Kidney glomerular epithelial cell (primary cell): ENCODE measurements around the gene USP3.
A peak's percentile ranks its signal among the peaks of the same experiment; 100 is the strongest.
"Not testable (repeated sequence)": the region's sequence is repeated elsewhere in the genome, so short reads cannot be mapped to it uniquely, and the experiment has no call there.

Experiments
- DNase-seq: peaks from one replicate; lab custom pipeline; 2025; lab: John Stamatoyannopoulos, UW

The USP3 gene

GRCh38 chr15:63610209-63610841 is 105.9 kb downstream of the USP3 start:
- peak; percentile 74 for DNase-seq

- no peak for DNase-seq
These were observed 106.8 kb downstream of the USP3 start for GRCh38 chr15:63611177-63611576.

GRCh38 chr15:63612300-63612699 is 107.9 kb downstream of the USP3 start:
- DNase-seq: no peak

- DNase-seq: peak; percentile 47
These were observed 111.5 kb downstream of the USP3 start for GRCh38 chr15:63615935-63616334.

GRCh38 chr15:63617147-63617546 is 112.8 kb downstream of the USP3 start:
- DNase-seq: not testable (repeated sequence)

- DNase-seq: not testable (repeated sequence)
These were observed 113.2 kb downstream of the USP3 start for GRCh38 chr15:63617627-63618026.

- not testable (repeated sequence) for DNase-seq
These were observed 116.4 kb downstream of the USP3 start for GRCh38 chr15:63620760-63621159.

GRCh38 chr15:63623232-63623969 is 119.0 kb downstream of the USP3 start:
- DNase-seq: no peak

- DNase-seq: no peak
These were observed 122.6 kb downstream of the USP3 start for GRCh38 chr15:63626955-63627354.

GRCh38 chr15:63628123-63628822 is 123.9 kb downstream of the USP3 start:
- DNase-seq: no peak

- no peak for DNase-seq
These were observed 125.8 kb downstream of the USP3 start for GRCh38 chr15:63630036-63630751.

- DNase-seq: no peak
These were observed 128.9 kb downstream of the USP3 start for GRCh38 chr15:63633312-63633711.

- DNase-seq: no peak
These were observed 129.8 kb downstream of the USP3 start for GRCh38 chr15:63634154-63634553.

GRCh38 chr15:63636518-63637061 is 132.2 kb downstream of the USP3 start:
- no peak for DNase-seq

- no peak for DNase-seq
These were observed 134.4 kb downstream of the USP3 start for GRCh38 chr15:63638839-63639238.

GRCh38 chr15:63640146-63640545 is 135.8 kb downstream of the USP3 start:
- DNase-seq: no peak
